ENCODE data around the gene OR2T35.

GRCh38 chr1:248686815-248687214 lies 41.7 kb upstream of the OR2T35 start:
- TF ChIP-seq HNRNPK (IDR thresholded peaks at IDR 0.05; ENCODE audit: low read depth, low read length, poor library complexity, severe bottlenecking) (no peak), CCAR2 (IDR thresholded peaks at IDR 0.05; ENCODE audit: low read depth, low read length) (no peak), ZNF24 (IDR thresholded peaks at IDR 0.05) (no peak), PRPF4 (IDR thresholded peaks at IDR 0.05; ENCODE audit: insufficient read depth, low read depth, low read length, poor library complexity, severe bottlenecking) (no peak), WHSC1 (IDR thresholded peaks at IDR 0.05; ENCODE audit: low read length) (no peak), SAP30 (IDR thresholded peaks at IDR 0.05; ENCODE audit: borderline replicate concordance, insufficient read depth, low read depth, low read length, poor library complexity, severe bottlenecking) (no peak), POLR2AphosphoS5 (IDR thresholded peaks at IDR 0.05; ENCODE audit: control insufficient read depth, insufficient read depth, low read depth, low read length) (no peak)
- TF ChIP-seq, protein P1, sequence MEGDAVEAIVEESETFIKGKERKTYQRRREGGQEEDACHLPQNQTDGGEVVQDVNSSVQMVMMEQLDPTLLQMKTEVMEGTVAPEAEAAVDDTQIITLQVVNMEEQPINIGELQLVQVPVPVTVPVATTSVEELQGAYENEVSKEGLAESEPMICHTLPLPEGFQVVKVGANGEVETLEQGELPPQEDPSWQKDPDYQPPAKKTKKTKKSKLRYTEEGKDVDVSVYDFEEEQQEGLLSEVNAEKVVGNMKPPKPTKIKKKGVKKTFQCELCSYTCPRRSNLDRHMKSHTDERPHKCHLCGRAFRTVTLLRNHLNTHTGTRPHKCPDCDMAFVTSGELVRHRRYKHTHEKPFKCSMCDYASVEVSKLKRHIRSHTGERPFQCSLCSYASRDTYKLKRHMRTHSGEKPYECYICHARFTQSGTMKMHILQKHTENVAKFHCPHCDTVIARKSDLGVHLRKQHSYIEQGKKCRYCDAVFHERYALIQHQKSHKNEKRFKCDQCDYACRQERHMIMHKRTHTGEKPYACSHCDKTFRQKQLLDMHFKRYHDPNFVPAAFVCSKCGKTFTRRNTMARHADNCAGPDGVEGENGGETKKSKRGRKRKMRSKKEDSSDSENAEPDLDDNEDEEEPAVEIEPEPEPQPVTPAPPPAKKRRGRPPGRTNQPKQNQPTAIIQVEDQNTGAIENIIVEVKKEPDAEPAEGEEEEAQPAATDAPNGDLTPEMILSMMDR (IDR thresholded peaks at IDR 0.05 in 2 of 3, conservative IDR thresholded peaks at IDR 0.05 in 1 of 3; ENCODE audit: insufficient read depth in 2 of 3, low read depth in 1 of 3, low read length in 3 of 3), result peak; percentile 45 to 52 (median 50); a peak in 4 of 6 replicates
- TF ChIP-seq, protein P2, sequence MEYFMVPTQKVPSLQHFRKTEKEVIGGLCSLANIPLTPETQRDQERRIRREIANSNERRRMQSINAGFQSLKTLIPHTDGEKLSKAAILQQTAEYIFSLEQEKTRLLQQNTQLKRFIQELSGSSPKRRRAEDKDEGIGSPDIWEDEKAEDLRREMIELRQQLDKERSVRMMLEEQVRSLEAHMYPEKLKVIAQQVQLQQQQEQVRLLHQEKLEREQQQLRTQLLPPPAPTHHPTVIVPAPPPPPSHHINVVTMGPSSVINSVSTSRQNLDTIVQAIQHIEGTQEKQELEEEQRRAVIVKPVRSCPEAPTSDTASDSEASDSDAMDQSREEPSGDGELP (CRISPR knock-in tag; IDR thresholded peaks at IDR 0.05; ENCODE audit: borderline replicate concordance), result no peak
- TF ChIP-seq, protein P3, sequence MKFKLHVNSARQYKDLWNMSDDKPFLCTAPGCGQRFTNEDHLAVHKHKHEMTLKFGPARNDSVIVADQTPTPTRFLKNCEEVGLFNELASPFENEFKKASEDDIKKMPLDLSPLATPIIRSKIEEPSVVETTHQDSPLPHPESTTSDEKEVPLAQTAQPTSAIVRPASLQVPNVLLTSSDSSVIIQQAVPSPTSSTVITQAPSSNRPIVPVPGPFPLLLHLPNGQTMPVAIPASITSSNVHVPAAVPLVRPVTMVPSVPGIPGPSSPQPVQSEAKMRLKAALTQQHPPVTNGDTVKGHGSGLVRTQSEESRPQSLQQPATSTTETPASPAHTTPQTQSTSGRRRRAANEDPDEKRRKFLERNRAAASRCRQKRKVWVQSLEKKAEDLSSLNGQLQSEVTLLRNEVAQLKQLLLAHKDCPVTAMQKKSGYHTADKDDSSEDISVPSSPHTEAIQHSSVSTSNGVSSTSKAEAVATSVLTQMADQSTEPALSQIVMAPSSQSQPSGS (CRISPR knock-in tag; IDR thresholded peaks at IDR 0.05), result no peak
